LNCaP clone FGC (cell line): Measurements from ENCODE around the gene UXS1.
"Not testable (repeated sequence)": the region's sequence is repeated elsewhere in the genome, so short reads cannot be mapped to it uniquely, and the experiment has no call there.

Experiments
- DNase-seq: peaks from one replicate; pipeline ENCODE4 v3.0.0-alpha.2; 2011; ENCODE audit warnings: low read depth
- H3K4me3 ChIP-seq: 2 replicates; pipeline ENCODE4 v1.5.1; 2011; ENCODE audit warnings: mild to moderate bottlenecking, low read depth, low read length, control low read depth
- CTCF ChIP-seq: IDR thresholded peaks from 2 replicates; pipeline ENCODE4 v1.5.1; 2012; ENCODE audit warnings: mild to moderate bottlenecking; ENCODE audit not compliant: control insufficient read depth, insufficient read depth; ENCODE audit errors: extremely low read depth

The UXS1 gene

GRCh38 chr2:106140113-106140512 lies 54.0 kb downstream of the UXS1 start:
- DNase-seq, result no peak
- no peak for TF ChIP-seq CTCF

GRCh38 chr2:106139238-106139935 lies 54.7 kb downstream of the UXS1 start:
- DNase-seq, result no peak
- no peak for TF ChIP-seq CTCF
- no peak overlapping the region for H3K4me3 ChIP-seq

More at GRCh38 chr2:106140113-106140512, 54.0 kb downstream of the UXS1 start:
- H3K4me3 ChIP-seq, result no peak overlapping the region

DNA sequence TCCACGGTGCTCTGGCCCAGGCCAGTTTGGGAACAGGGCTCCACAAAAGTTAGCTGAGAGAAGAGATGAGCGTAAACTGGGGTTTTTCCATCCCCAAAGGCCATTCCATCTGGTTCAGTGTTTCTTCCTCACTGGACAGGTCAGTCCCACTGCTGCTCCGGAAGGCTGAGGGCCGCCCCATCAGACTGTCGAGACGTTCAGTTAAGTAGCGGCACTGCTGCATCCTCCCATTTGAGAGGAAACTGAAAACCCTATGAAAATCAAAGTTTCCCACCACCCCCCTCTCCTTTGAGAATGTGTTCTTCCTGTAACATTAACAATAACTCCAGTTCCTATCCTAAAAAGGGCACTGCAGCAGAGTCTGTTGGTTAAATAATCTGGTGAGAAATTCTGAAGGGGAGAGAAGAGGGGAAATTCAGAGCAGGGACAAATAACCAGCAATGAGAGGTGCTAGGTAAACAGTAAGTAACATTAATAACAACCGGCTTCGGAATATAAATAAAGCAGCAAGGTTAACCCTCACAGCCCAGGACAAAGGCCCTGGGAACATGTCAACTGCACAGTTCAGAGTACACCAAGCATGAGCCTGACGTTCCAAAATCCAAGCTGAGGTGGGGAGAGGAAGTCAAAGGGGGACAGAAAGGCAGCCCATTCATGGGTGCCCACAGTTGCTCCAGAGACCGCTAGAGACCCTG lies 55.4 kb downstream of the UXS1 start:
- peak; percentile 34 for DNase-seq
- no peak overlapping the region for H3K4me3 ChIP-seq
- TF ChIP-seq CTCF, result no peak

GRCh38 chr2:106137731-106138521 lies 56.2 kb downstream of the UXS1 start:
- no peak for TF ChIP-seq CTCF
- DNase-seq, result no peak
- H3K4me3 ChIP-seq, result no peak overlapping the region

- not testable (repeated sequence) for DNase-seq, H3K4me3 ChIP-seq
Observed at GRCh38 chr2:106131192-106131591, 62.9 kb downstream of the UXS1 start.

DNA sequence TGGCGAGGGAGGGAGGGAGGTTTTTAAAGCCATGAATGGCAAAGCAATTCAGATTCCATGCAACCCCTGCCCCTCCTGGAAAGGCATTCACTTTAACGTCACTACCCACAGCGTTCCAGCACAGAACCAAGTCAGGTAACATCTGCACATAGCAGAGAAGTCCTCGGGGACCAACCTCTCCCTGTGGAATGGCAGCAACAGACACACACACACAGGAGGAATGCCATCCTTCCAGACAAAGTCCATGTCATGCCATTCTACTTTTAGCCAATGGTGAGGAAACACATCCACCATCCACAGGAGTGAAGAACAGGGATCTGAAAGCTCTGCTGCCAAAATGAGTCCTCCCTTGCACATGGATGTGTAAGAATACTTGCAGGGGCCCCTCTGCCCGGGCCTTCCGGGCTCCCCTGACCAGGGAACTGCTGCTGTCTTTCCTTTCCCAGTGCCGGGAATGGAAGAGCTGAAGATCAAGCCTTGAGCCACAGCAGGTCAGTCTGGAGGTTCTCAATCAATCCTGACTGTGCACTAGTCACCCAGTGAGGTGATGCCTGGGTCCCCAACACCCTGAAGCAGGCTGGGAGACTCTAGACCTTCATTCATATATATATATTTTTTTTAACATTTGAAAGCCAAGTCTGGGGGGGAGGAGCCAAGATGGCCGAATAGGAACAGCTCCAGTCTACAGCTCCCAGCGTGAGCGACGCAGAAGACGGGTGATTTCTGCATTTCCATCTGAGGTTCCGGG lies 63.7 kb downstream of the UXS1 start:
- no peak for DNase-seq
- no peak overlapping the region for H3K4me3 ChIP-seq
- TF ChIP-seq CTCF, result no peak
